GM10248 (cell line): Measurements from ENCODE around the gene MYO10.
A peak's percentile ranks its signal among the peaks of the same experiment; 100 is the strongest.

Source experiments
- CTCF ChIA-PET: fragments of 300-600 bp; sonication (Branson Sonifier 250); formaldehyde crosslinking; extraction: SDS; loops from one replicate; lab custom pipeline; 2021; ENCODE audit warnings: antibody characterized with exemption; lab: Yijun Ruan, JAX
- POLR2A ChIA-PET: fragments of 350-650 bp; sonication (Branson Sonifier 250); formaldehyde crosslinking; extraction: SDS; loops from one replicate; lab custom pipeline; 2020; ENCODE audit warnings: antibody characterized with exemption; lab: Yijun Ruan, JAX
- DNase-seq: peaks from one replicate; pipeline ENCODE4 v3.0.0; 2012; ENCODE audit errors: extremely low spot score
- CTCF ChIP-seq: IDR thresholded peaks from 2 replicates; pipeline ENCODE4 v1.5.1; 2012; ENCODE audit warnings: mild to moderate bottlenecking, low read depth; ENCODE audit errors: extremely low read depth, missing control alignments, control extremely low read depth

MYO10 gene

GRCh38 chr5:16618138-16618897 lies 317.8 kb downstream of the MYO10 start:
- no peak for TF ChIP-seq CTCF
- ChIA-PET POLR2A (no interaction called here), CTCF (interaction anchor here (1.0 kb wide), 1 partner anchor 13 kb away, joined by 3 read pairs; no protein-coding TSS in a partner anchor)
- DNase-seq = no peak

GRCh38 chr5:16617274-16617968 lies 318.7 kb downstream of the MYO10 start:
- POLR2A ChIA-PET = no interaction called here
- TF ChIP-seq CTCF = no peak
- CTCF ChIA-PET = interaction anchor here (0.7 kb wide), 1 partner anchor 9 kb away, joined by 4 read pairs; no protein-coding TSS in a partner anchor
- no peak for DNase-seq

- CTCF ChIA-PET = interaction anchor here (0.7 kb wide), 1 partner anchor 10 kb away, joined by 4 read pairs; no protein-coding TSS in a partner anchor
- no peak for TF ChIP-seq CTCF
- DNase-seq = peak; percentile 51
- POLR2A ChIA-PET = no interaction called here
Measured at GRCh38 chr5:16616536-16617273, 319.4 kb downstream of the MYO10 start, which contains the start of gene RETREG1. TSS of gene RETREG1 (minus strand) at chr5:16616997. CDS start at chr5:16616971, 26 bp downstream.

GRCh38 chr5:16615741-16616535 lies 320.1 kb downstream of the MYO10 start:
- TF ChIP-seq CTCF = no peak
- DNase-seq = no peak
- ChIA-PET CTCF (no interaction called here), POLR2A (no interaction called here)

GRCh38 chr5:16612007-16612406 lies 324.1 kb downstream of the MYO10 start:
- no peak for TF ChIP-seq CTCF
- no peak for DNase-seq
- ChIA-PET POLR2A (no interaction called here), CTCF (no interaction called here)
